Measurements from ENCODE around the gene TYROBP.
"Not testable (repeated sequence)": the region's sequence is repeated elsewhere in the genome, so short reads cannot be mapped to it uniquely, and the experiment has no call there.

The TYROBP gene

DNA sequence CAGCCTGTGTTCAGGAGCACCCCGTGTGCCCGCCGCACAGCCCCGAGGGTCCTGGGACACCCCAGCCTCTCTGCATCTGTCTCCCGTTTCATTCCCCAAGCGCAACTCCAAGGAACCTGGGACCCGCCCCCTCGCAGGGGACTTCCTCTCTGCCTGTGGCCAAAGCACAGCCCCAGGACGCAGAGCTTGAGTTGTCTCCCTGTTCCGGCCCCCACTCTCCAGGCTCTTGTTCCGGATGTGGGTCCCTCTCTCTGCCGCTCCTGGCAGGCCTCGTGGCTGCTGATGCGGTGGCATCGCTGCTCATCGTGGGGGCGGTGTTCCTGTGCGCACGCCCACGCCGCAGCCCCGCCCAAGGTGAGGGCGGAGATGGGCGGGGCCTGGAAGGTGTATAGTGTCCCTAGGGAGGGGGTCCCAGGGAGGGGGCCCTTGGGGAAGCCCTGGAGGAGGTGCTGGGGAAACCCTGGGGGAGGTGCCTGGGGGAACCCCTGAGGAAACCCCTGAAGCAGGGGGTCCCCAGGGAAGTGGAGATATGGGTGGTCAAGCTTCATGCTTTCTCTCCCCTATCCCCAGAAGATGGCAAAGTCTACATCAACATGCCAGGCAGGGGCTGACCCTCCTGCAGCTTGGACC lies 4.4 kb downstream of the TYROBP start:
- Histone ChIP-seq H3K4me3 (peak overlapping the region; percentile 5 to 69 (median 18)), H3K27ac (peak overlapping the region in 20 of 21 experiments; percentile 64 to 97 (median 90))

DNA sequence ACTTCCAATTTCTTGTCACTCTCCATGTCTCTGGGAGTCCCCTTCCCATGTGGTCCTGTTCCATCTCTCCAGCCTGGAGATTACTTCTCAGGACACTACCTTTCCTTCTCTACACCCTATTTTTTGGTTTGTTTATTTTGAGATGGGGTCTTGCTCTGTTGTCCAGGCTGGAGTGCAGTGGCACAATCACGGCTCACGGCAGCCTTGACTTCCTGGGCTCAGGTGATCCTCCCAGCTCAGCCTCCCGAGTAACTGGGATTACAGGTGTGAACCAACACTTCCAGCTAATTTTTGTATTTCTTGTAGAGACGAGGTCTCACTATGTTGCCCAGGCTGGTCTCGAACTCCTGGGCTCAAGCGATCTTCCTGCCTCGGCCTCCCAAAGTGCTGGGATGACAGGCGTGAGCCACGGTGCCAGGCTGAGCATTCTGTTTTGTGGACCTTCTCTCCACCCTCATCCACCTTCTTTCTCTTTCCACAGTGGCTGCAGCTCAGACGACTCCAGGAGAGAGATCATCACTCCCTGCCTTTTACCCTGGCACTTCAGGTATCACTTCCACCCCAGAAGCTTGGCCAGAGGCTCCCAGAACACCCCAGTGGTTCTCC lies 5.1 kb downstream of the TYROBP start:
- H3K27ac ChIP-seq, result peak overlapping the region in 20 of 21 experiments; percentile 47 to 97 (median 90)
- peak overlapping the region; percentile 5 to 69 (median 18) for H3K4me3 ChIP-seq

DNA sequence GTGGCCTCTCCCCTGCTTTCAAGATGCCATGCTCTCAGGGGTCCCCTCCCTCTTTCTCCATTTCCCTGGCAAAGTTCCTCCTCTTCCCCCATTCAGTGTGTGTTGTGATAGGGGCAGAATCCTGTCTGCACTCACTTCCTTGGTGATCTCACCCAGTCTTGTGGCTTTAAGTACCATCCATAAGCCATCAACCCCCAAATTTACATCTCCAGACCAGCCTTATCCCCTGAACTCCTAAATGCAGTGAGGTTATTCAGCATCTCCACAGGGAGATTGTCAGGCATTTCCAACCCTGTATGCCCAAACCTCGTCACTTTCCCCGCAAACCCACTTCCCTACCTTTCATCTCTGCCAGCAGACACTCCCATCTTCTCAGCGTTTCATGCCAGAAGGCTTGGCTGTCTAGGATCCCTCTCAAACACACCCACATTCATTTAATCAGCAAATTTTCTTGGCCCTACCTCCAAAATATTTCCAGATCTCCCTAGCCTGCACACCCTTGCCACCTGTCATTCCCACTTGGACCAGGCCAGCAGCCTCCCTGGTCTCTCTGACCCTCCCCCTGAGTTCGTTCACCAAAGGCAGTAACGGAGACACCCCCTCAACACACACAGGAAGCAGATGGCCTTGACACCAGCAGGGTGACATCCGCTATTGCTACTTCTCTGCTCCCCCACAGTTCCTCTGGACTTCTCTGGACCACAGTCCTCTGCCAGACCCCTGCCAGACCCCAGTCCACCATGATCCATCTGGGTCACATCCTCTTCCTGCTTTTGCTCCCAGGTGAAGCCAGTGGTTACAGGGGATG lies 6.0 kb downstream of the TYROBP start, which contains the start of gene HCST:
Gene HCST (plus strand): TSS at position 676 of the 808 bp plus-strand sequence. CDS start 65 bp downstream, at position 741.
- H3K4me3 ChIP-seq, result peak within 1 kb of the TSS; percentile 5 to 83 (median 18)

DNA sequence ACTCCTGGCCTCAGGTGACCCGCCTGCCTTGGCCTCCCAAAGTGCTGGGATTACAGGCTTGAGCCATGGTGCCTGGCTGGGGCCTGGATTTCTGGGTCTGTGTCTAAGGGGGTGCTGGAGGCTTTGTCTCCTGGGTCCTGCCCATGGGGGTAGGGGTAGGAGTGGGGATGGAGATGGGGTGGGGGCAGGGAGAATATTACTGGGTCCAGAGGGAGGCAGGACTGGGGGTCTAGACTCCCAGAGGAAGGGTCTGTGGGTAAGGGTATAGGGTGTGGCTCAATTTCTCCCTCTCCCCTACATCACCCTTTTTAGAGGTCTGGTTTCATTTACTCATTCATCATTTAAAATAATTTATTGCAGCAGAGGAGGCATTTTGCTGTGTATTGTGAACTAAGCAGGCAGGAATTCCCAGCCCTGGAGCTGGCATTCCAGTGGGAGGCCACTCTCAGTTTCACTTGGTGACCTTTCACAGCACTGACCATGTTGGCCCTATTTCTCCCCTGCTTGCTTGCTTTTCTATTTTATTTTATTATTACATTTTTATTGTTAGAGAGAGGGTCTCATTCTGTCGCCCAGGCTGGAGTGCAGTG lies 6.9 kb downstream of the TYROBP start:
- Histone ChIP-seq H3K27ac (peak overlapping the region in 19 of 21 experiments; percentile 77 to 97 (median 91)), H3K4me3 (peak overlapping the region in 6 of 7 experiments; percentile 48 to 83 (median 71))

More for the DNA sequence above, 6.0 kb downstream of the TYROBP start, which contains the start of gene HCST:
- H3K27ac ChIP-seq, result peak within 1 kb of the TSS in 20 of 21 experiments; percentile 67 to 97 (median 91)

DNA sequence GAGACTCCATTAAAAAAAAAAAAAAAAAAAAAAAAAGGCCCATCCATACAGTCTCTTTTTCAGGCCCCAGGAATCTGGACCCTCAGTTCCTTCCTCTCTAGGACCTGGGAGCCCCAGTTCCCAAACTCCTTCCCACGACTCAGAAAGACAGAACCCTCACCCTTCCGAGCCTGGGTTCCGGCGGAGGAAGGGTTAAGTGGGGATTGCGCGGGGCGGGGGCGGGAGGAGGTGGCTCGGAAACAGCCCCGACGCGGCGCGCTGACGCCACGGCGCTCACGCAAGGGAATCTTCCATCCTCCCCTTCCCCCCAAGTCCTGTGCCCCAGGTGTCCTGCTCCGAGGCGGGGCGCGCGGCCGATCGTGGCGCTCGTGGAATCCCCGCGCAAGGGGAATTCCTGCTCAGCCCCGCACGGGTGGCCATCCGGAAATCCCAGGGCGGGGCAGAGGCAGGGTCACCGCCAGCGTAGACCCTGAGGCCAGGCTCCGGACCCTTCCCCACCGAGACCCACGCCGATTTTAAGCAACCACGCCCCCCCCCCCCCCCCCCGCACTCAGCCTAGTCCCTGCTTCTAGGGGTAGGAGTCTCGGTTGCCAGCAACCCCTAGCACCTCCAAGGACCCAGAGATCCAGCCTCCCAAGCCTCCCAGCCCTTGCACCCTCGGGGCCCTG lies 8.4 kb downstream of the TYROBP start:
- H3K27ac ChIP-seq, result peak overlapping the region; percentile 56 to 97 (median 91)
- peak overlapping the region; percentile 48 to 83 (median 73) for H3K4me3 ChIP-seq

DNA sequence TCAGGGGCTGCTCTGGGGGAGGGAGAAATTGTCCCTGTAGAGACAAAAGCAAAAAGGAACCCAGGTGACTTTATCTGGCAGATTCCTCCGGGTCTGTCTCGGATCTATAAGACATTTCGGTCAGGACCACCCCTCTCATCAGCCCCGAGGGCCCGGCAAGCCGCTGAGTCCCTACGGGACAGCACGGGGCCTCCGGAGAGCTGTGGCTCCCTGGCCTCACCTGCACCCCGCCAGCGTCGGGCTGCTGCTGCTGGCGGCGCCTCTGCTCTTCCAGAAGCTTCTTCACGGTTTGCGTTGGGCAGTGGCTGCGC lies 9.6 kb downstream of the TYROBP start:
- Histone ChIP-seq H3K27ac (peak overlapping the region; percentile 56 to 97 (median 91)), H3K4me3 (peak overlapping the region; percentile 48 to 83 (median 73))

DNA sequence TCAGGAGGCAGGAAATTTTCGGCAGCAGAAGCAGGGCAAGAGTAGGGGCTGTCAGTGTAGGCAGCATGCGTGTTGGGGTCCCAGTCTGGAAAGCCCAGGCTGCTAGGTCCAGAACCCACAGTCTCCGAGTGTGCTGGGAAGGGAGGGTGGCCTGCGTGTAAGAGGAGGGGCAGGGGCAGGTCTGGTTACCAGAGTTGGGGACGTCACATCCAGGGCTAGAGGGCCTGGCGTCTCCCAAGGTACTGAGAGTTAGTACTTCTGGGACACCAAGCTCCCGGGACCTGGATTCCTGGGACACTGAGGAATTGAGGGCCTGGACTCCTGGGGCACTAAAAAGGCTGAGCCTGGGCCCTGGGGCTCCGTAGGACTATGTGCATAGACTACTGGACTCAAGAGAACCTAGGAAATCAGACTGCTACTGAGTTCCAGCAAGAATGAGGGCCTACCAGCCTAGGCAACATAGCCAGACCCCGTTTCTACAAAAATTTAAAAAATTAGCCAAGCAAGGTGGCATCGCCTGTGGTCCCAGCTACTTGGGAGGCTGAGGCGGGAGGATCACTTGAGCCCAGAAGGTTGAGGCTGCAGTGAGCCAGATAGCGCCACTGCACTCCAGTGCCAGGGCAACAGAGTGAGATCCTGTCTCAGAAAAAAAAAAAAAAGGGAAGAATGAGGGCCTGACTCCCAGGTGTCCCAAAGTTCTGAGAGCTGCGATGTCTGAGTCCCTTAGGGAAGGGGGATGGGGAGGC lies 10.2 kb downstream of the TYROBP start:
- peak overlapping the region in 20 of 21 experiments; percentile 76 to 97 (median 91) for H3K27ac ChIP-seq
- H3K4me3 ChIP-seq, result peak overlapping the region; percentile 48 to 83 (median 73)

DNA sequence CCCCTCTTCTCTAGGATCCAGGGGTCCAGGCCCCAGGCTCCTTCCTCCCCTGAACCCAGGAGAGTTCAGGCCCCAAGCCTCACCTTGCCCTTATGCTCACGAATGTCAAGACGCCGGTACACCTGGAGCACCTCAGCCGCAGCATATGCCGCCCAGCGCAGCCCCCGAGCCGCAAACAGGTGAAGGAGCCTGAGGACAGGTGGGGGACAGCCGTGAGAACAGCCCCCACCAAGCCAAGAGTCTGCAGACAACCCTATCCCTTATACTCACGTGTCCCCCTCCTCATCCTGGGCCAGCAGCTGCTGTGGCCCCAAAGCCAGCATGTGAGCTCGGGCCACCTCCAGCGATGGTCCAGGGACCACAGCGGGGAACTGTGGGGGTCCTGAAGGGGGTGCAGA lies 11.5 kb downstream of the TYROBP start:
- H3K4me3 ChIP-seq, result no peak overlapping the region

DNA sequence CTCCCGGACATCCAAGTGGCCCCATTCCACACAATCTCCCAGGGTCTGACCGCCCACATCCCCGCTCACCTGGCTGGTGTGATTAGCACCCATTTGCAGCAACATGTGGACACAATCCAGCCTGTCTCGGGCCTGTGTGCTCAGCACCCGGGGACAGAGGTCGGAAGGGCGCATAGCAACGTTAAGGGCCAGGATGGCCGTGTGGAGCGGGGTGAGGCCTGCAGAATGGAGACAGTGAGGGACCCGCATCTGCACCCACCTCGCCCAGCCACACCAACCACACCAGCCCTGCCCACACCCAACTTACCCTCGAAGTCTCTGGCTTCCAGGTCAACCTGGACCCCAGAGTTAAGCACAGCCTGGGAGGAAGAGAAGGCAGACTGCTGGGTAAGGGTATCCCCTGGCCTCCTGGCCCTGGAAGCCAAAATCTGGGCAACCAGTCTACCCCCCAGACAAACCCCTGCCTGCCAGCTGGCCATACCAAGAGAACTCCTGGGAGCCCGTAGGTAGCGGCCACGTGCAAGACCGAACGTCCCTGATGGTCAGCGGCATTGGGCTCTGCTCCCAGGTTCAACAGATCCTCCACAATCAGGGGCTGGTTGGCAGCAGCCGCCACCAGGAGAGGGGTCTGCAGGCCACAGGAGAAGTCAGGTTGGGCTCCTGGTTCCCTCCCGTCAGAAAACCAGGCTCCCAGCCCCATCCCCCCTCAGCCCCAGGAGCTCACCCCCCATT lies 12.0 kb downstream of the TYROBP start:
- Histone ChIP-seq H3K27ac (no peak overlapping the region), H3K4me3 (no peak overlapping the region)

More for the DNA sequence above, 11.5 kb downstream of the TYROBP start:
- H3K27ac ChIP-seq, result peak overlapping the region in 2 of 21 experiments; percentile 7 to 83

DNA sequence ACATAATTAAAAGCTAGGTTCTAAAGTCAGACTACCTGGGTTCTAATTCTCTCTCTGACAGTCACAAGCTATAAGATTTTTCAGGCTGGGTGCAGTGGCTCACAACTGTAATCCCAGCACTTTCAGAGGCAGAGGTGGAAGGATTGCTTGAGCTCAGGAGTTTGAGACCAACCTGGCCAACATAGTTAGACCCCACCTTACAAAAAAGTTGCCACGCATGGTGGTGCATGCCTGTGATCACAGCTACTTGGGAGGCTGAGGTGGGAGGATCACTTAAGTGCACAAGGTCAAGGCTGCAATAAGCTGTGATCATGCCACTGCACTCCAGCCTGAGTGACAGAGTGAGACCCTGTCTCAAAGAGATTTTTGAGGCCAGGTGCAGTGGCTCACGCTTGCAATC lies 13.8 kb downstream of the TYROBP start:
- Histone ChIP-seq H3K27ac (no peak overlapping the region), H3K4me3 (no peak overlapping the region)

DNA sequence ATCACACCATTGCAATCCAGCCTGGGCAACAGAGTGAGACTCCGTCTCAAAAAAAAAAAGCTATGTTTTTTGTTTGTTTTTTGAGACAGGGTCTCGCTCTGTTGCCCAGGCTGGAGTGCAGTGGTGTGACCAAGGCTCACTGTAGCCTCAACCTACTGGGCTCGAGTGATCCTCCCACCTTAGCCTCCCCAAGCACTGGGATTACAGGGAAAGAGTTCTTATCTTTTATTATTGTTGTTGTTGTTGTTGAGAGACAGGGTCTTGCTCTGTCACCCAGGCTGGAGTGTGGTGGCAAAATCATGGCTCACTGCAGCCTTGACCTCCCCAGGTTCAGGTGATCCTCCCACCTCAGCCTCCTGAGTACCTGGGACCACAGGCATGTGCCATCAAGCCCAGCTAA lies 16.3 kb downstream of the TYROBP start:
- not testable (repeated sequence) for H3K27ac ChIP-seq, H3K4me3 ChIP-seq

DNA sequence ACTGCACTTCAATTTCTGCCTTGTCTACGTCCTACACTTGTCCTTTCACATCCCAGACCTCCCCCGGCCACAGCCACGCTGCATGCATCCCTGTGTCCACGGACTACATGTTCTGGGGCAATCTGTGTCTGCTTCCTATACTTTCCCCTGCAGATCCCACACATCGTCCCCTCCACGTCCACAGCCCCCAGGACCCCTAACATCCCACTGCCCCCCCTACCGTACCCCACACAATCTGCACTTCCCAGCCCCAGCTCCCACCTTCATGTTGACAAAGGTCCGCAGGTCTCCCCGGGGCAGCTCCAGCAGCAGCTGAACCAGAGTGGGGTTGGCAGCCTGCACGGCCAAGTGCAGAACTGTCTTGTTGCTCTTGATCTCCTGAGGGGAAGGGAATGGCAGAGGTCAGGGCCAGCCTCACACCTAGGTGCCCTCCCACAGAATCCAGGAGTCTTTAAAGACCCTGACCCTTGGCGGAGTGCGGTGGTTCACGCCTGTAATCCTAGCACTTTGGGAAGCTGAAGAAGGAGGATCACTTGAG lies 17.9 kb downstream of the TYROBP start:
- Histone ChIP-seq H3K27ac (no peak overlapping the region), H3K4me3 (no peak overlapping the region)

DNA sequence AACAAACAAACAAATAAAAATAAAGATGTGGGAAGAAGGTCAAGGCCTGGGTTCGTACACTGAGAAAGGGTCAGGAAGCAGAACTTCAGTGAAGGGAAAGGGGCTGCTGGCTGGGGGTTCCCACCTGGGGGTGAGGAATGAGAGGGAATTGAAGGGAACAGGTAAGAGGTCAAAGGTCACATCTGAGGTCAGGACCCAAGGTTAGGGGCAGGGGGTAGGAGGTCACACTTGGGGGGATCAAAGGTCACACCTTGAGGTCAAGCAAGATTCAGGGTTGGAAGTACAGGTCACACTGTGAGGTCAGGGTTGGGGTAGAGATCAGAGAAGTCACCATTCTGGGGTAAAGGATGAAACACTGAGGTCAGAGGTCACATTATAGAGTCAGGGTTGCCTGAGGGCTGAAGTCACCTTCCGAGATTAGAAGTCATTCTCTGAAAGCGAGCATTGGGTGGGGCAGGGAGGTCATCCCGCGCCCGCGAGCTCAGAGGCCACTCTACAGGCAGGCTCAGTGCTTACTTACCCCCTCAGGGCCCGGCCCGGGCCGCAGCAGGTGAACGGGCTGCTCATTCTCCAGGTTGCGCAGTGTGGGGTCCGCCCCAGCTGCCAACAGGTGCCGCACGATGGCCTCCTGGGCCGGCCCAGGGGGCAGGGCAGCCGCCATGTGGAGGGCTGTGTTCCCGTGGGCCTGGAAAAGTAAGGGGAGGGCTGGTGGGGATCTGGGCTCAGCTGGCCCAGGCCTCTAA lies 18.6 kb downstream of the TYROBP start:
- Histone ChIP-seq H3K27ac (no peak overlapping the region), H3K4me3 (no peak overlapping the region)

DNA sequence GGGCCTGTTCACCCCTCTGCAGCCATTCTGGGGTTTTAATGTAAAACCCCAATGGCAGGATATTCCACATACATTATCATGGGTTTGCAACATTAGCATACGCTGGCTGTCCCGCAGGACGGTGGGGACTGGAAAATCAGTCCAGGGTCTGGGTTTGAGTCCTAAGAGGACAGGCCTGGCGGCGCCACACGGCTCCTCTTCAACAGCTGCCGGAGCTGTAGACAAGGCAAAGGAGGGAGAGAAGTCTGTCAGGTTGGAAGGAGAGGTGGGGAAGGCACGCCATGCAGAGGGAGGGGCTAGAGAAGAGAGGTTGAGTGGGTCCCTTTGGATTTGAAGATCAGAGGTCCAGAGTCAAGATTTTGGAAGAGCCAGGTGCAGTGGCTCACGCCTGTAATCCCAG lies 19.7 kb downstream of the TYROBP start:
- Histone ChIP-seq H3K4me3 (no peak overlapping the region), H3K27ac (no peak overlapping the region)

DNA sequence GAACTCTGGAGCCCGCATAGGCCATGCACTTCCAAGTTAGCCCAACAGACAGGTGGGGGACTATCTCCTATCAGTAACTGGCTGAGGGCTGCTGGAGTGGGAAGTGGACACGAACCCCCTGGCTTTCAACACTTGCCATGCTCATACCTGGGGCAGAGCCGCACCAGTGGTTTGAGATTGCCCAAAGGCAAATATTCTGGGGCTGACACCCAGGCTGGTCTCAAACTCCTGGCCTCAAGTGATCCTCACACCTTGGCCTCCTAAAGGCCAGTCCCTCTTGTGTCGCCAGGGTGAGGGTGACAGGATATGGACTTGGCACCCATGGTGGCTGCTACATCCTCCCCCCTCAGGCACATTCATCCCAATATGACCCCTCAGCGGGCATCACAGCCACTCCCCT lies 20.9 kb downstream of the TYROBP start:
- Histone ChIP-seq H3K27ac (no peak overlapping the region), H3K4me3 (no peak overlapping the region)

DNA sequence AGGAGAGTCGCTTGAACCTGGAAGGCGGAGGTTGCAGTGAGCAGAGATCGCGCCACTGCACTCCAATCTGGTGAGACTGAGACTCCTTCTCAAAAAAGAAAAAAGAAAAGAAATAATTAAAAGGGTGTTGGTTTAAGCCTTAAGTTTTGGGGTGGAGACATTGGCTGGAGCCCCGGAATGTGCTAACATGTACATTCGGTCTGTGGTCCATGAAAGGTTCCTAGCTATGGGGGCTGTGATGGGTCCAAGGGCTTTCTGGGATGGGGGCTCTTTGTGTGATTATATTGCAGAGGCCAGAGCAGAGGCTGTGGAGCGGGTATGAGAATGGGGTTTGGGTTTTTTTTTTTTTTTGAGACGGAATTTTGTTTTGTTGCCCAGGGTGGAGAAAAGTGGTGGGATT lies 22.2 kb downstream of the TYROBP start:
- Histone ChIP-seq H3K27ac (no peak overlapping the region), H3K4me3 (no peak overlapping the region)

DNA sequence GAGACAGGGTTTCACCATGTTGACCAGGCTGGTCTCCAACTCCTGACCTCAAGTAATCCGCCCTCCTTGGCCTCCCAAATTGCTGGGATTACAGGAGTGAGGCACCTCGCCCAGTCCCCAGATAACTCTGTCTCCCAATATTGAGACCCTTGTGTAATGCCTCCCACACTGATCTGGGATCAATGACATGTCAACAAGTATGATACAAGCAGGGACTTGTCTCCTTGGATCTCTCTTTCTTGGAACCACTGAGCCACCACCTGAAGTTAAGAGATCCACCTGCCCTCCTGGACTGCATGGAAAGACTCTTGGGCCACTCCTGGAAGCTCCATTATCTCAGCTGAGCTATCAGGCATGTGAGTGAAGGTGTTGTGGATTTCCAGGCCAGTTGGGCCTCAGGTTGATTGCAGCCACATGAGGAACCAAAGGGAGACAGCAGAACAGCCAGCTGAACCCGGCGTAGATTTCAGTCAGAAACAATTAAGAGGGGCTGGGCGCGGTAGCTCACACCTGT lies 22.8 kb downstream of the TYROBP start:
- Histone ChIP-seq H3K27ac (no peak overlapping the region), H3K4me3 (no peak overlapping the region)
